Measurements from ENCODE around the gene RBM27.

RBM27 gene

DNA sequence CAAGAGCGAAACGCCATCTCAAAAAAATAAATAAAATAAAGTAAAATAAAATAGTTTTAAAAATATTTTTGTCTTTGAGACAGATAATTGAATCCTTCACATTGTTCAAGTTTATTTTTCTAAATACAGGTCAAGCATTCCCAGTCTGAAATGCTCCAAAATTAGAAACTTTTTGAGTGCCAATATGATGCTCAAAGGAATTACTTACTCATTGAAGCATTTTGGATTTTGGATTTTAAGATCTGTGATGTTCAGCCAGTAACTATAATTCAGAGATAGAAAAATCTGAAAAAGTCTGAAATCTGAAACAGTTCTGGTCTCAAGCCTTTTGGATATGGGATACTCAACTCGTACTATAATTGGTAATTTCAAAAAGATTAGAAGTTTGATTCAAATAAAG is 39.8 kb downstream of the RBM27 start:
- Histone ChIP-seq H3K27me3 (ENCODE audit: control insufficient read depth, insufficient read depth, low read length) (no peaks in the 10 kb centered on the region), H3K36me3 (ENCODE audit: control insufficient read depth, insufficient read depth, low read length) (peaks cover under 1% of the 10 kb centered on the region), H3K4me3 (ENCODE audit: low read length) (no peak overlapping the region), H3K4me1 (ENCODE audit: control insufficient read depth, insufficient read depth, low read length) (no peaks in the 10 kb centered on the region), H3K27ac (ENCODE audit: low read depth, low read length) (no peak overlapping the region), H3K9ac (ENCODE audit: low read length) (no peak overlapping the region)

DNA sequence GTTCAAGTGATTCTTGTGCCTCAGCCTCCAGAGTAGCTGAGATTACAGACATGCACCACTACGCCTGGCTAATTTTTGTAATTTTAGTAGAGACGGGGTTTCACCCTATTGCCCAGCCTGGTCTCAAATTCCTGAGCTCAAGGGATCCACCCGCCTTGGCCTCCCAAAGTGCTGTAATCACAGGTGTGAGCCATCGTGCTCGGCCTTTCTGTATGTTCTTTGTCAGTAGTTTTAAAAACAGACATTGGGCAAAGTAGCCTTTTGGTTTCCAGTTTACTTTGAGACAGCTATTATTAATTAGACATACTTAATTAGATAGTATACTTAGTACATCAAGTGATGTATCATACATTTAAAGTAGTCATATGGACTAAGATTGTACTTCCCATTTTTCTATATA is 45.2 kb downstream of the RBM27 start:
- Histone ChIP-seq H3K27me3 (ENCODE audit: control insufficient read depth, insufficient read depth, low read length) (no peaks in the 10 kb centered on the region), H3K9ac (ENCODE audit: low read length) (no peak overlapping the region), H3K36me3 (ENCODE audit: control insufficient read depth, insufficient read depth, low read length) (peaks cover 3% of the 10 kb centered on the region), H3K27ac (ENCODE audit: low read depth, low read length) (no peak overlapping the region), H3K4me3 (ENCODE audit: low read length) (no peak overlapping the region), H3K4me1 (ENCODE audit: control insufficient read depth, insufficient read depth, low read length) (no peaks in the 10 kb centered on the region)

DNA sequence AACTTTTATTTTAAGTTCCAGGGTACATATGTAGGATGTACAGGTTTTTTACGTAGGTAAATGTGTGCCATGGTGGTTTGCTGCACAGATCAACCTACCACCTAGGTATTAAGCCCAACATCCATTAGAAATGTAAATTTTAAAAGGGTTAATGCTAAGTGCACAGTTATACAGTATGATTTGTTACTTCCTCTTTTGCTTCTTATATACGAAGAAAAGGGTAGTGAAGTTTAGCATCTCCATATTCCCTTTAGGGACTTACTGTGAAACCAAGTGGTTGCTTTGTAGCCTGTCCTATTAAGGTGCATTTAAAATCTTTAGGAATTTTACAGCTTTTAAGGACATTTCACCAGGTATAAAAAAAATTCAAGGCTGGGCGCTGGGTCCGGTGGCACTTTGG is 46.4 kb downstream of the RBM27 start:
- Histone ChIP-seq H3K27ac (ENCODE audit: low read depth, low read length) (no peak overlapping the region), H3K27me3 (ENCODE audit: control insufficient read depth, insufficient read depth, low read length) (no peaks in the 10 kb centered on the region), H3K9ac (ENCODE audit: low read length) (no peak overlapping the region), H3K36me3 (ENCODE audit: control insufficient read depth, insufficient read depth, low read length) (peaks cover 4% of the 10 kb centered on the region), H3K4me3 (ENCODE audit: low read length) (no peak overlapping the region), H3K4me1 (ENCODE audit: control insufficient read depth, insufficient read depth, low read length) (no peaks in the 10 kb centered on the region)
